KG1 (cell line): ENCODE results near the gene CMSS1.

Source experiments
- DNase-seq: peaks from one replicate; lab custom pipeline; 2025; lab: John Stamatoyannopoulos, UW

Gene CMSS1

DNA sequence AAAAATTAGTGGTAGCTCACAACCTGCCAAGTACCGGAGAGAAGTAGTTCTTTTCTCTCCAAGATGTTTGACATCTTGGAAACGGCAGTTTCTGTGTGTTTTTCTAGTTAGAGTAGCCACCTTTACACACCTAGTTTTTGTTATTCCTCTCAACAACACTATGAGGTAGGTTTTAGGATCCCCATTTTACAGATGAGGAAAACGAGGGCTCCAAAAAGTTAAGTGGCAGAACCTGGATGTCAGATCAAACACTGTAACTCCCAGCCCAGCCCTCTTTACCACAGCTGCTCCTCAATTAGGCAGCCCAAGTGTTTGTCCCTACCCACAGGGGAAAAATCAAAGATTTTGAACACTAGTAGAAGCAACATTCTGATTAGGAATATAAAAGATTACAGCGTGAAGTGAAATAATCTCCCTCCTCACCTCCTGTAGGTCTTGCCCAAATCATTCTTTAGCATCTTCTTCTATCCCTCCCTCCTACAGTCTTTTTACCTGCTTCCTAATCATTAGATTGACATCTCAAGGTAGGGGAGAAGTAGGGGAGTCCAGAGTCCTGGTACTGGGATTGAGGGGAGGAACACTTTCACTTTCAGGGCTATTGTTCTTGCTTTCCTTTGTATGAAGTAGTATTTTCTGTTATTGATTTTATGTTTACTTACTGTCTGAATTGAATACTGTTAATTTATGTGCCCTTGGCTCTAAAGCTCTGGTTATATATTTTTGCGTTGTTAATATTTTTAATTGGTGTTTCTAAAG is 142.6 kb downstream of the CMSS1 start:
- DNase-seq, result no peak

DNA sequence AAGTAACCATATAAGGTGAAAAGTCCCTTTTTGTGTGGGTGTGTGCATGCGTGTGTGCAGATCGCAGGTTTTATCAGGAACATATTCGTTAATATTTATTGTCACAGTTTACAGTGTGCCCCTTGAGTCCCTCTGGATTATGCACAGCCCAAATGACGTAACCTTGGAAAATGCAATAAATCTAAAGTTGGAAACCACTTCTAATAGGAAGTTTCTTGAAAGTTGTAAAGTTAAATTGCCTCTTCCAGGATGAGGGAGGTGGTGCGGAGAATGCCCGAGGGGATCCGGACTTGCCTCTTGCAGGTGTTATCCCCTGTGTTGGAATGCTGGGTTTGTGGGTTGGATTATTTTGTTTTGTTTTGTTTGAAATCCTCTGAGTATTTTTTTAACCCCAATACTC is 143.3 kb downstream of the CMSS1 start:
- no peak for DNase-seq

DNA sequence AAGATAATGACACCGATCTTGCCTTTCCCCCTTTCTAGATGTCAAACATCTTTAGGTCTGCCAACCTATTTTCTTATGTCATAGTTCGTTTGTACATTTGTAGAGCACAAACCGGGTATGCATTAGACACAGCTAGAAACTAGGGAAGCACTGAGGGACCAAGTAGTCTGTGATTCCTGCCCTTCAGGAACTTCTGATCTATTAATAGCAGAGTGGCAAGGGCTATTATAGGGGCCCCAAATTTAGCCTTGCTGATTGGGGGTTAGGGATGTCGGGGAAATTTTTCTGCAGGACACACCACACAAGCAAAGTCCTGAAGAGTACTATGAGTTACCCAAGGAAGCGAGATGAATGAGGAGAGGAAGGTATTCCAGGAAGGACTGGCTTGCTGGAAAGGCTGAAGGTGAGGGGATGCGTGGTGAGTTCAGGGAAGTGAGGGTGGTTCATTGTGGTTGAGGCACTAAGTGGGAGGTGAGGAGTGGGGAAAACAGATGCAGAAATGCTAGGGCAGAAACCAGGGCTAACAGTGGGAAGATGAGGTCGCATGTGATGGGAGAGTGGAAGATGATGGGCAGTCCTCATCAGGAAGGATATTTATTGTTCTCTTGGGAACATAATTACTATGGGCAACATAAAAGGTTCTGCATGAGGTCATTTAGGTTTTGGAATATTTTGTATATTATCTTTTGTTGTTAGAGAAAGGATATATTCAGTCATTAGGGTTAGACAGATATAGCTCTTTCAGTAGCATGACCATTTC is 144.3 kb downstream of the CMSS1 start:
- DNase-seq, result no peak

DNA sequence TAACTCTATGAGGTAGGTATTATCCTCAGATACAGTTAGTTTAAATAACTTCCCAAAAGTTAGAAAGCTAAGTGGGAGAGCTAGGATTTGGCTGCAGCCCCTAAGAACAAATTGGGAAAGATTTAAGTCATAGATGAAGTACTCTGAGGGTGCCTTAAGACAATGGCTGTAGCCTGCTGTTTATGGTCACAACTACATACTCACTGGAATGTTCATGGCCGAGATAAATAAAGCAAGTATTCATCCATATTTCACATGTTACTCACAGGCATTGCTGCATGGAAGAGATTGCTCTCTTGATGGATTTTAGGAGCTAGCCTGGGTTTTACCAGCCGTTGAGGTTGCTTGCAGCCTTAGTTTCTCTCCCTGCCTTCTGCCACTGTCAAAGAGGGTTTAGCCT is 145.0 kb downstream of the CMSS1 start:
- no peak for DNase-seq

DNA sequence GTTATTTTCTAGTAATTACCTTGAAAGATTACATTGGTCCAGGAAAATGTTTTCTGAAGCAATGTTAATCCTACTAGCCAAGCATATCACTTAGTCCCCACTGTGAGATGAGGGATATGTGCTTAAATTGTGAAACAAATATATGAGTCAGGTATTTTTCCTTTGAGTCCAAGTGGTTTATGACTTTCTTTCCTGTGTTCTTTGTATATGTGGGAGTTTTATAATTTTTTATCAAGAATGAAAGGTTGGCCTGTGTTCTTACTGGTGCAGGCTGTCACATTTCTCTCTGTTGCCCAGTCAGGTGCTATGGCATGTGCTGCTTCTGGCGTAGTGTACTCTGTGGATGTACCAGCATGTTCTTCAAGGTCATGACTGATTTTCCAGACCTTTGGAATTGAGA is 147.4 kb downstream of the CMSS1 start:
- DNase-seq, result no peak

DNA sequence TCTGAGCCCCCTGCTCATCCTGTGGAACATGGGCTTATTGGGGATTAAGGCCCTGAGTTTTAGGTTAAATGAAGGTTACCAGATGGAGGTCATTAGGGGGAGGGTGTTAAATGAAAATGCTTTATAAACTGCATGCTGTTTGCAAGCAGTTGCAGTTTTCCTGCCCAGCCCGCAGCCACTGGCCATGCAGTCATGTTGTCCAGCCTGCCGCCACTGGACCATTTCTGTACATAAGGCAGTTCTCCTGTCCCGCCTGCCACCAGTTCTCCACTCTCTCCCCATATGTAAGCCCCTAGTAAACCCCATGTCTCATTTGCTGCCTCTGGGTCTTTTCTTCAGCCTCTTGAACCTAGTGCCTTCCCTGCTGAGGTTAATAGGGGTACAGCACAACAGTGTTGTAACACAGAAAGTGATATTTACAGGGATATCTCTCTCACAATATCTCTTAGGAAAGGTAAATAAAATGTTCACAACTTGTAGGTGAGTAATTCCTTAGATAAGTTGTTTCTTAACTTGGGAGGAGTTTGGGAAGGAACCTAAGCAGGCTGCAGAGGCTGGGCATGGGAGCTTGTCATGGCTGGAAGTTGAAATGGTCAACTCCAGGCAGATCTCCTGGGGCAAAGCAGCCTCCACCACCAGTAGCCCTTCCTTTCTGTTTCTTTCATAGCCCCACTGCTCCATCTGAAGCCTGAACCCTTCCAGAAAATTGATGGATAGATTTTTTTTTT is 148.2 kb downstream of the CMSS1 start:
- DNase-seq, result no peak

DNA sequence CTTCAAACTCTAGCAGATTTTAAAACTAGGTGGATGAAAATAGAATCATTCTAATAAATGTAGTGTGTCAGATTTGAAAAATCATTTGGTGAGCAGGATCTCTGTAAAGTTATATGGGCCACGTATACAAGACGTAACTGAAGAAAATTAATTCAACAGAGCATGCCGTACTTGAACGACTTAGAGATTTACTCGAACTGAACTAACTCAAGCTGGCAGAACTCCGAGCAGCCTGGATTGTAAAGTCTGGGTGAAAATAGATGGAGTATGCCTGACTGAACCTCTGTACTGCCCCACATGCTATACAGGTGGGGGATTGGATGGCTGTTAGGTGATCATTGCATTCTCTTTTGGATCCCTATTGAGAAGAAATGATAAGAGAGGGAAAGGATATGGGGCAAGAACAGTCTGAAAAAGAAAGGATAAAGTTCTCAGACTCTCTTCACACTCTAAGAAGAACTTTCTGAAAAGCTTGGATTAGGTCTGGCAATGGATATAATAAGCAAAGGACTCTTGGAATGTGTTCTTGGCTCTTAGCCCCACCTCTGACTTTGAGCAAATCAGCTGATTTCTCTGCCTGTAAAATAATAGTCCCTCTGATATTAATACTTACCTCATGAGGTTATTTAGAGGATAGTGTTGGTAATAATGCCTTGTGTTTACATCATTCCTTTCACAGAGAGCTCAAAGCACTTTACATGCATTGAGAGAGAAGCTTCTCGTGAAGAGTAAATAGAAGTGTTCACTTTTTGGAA is 149.2 kb downstream of the CMSS1 start:
- DNase-seq, result no peak

DNA sequence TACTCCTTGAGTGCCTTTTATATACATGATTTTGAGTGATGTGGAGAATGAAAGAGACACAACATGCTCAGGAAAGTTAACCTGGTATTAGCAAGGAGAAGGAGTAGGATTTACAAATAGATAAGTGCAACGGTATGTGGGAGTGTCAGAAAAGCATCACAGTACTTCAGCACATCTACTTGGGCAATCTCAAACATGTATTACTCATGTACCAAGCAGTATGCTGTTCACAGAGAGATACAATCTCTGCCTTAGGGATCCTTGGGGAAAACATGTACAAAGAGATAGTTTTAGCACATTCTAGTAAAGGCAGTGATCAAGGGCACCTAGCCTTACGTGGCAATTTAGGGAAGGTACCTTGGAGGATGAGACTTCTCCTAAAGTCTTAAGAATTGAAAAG is 150.1 kb downstream of the CMSS1 start:
- no peak for DNase-seq

DNA sequence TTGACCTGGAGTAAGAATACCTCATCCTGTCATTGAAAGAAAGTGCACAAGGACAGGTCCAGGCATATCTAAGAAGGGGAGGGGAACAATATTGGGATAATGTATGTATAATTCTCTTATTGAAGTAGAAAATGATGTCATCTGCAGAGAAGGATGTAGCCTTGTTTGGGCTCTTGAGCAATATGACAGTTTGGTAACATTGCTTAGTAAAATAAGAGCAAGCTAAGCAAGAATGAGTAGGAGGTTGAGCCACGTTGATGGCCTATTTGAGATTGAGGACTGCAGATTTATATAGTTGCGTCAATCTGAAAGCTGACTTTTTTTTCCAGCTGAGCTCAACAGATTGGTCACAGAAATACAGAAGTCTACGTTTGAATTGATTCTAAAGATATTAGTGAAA is 151.5 kb downstream of the CMSS1 start:
- no peak for DNase-seq

DNA sequence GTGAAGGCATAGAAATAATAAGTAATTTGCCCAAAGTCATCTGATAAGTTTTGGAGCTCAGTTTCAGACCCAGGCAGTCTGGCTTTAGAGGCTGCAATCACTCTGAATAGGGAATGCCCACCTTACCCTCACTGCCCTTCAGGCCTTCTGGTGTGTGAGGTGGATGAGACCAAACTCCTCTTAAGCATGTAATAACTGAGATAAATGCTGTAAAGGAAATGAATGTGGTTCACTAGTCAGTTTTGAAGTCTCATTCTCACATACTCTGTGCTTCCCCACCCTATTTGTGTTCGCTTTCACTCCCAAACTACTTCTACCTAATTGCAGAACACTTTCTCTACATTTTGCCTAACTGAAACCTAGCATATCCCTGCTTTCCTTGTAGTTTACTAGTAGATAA is 152.5 kb downstream of the CMSS1 start:
- DNase-seq, result no peak

DNA sequence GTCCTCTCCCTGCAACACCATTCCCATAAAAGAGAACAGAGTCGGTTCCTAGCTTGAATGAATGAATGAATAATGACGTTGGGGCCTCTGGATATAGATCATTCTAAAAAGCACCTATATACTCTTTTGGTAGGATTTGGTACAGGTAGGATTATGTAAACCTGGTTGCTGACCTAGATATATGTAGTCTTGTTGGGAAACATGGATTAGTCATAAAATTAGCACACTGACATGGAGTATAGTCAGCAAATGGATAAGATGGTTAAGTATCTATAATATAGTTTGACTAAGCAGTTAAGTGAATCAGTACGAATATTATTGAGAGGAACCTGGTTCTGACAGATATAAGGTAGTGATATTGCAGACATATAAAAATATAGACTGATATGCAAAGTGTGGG is 154.1 kb downstream of the CMSS1 start:
- no peak for DNase-seq

DNA sequence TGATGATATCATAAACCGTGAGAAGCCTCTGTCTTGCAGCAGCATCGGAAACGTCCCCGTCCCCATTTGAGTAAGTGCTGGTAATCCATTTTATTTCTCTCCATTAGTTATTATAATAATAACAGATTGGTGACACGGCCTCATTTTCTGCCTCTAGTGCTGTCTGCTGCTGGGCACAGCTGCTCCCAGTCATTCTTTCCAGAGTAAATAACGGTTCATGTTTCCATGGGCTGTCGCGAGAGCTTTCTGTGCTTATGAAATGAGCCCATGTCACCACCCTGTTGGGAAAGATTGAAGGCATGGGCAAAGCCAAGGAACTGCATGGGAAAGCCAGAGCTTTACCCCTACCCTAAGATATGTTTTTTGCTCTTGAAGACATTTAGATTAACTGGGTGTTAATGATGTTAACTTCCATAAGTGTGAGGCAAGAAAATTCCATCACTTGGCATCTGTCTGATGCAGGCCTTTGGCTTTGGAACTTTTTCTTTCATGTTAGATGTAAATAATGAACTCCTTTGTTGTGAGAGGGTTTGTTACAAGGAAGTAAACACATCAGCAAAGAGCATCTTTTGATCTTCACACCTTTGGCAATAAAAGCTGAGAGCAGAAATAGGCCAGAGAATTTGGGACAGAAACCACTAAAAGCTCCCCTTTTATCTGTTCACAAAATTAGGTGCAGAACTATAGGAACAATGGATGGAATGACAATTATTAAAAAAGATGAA is 154.9 kb downstream of the CMSS1 start:
- DNase-seq, result no peak

DNA sequence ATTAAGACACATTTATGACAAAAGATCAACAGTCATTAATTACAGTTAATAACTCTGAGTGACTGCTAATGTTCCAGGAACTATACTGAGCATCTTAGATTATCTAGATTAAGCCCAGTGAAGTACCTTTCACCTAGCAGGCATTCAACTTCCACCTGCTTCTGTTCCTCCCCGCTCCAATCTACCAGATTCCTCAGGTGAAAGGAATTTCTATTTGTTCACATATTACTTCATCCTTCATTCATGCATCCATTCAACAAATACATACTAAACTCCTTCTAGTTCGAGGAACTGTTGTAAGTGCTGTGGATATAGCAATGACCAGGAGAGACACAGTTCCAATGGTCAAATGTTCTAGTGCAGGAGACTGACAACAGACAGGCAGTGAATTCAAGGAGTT is 157.3 kb downstream of the CMSS1 start:
- no peak for DNase-seq

DNA sequence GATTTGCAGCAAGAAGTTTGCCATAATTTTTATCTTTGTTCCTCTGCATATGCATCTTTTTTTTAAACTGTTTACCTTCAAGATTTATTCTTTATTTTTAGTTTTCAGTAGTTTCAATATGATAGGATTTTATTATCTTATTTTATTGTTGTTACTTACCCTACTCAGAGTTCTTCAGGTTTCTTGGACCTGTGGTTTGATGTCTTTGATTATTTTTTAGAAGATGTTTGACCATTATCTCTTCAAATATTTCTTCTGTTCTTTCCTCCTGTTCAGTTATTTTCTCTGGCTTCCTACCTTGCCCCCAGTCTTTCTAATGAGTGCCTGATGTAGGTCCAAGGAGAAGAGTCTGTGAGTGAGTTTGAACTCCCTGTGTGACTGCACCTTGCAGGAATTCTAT is 158.9 kb downstream of the CMSS1 start:
- DNase-seq, result no peak

DNA sequence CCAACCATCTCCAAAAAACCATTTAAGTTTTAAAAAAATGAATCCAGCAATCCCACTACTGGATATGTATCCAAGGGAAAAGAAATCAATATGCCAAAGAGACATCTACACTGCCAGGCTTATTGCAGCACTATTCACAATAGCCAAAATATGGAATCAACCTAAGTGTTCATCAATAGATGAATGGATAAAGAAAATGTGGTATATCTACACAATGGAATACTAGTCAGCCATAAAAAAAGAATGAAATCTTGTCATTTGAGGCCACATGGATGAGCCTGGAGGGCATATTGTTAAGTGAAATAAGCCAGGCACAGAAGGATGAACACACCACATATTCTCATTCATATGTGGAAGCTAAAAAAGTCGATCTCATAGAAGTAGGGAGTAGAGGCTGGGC is 160.6 kb downstream of the CMSS1 start:
- no peak for DNase-seq

DNA sequence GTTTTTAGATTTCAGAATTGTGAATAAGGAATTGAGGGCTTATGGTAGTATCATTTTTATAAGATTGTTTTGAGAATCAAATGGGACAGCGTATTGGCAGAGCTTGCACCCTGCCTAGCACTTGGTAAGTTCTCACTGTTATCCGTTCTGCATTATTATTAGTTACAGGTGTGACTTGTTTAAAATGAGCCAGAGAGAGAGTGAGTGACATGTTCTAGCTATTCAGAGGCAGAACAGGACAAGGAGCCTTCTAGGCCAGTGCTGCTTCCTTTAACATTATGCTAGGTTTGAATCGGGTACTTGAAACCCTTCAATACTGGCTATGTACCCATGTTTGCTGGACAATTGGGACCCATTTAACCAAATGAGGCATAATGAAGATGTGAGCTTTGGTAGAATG is 162.9 kb downstream of the CMSS1 start:
- no peak for DNase-seq

DNA sequence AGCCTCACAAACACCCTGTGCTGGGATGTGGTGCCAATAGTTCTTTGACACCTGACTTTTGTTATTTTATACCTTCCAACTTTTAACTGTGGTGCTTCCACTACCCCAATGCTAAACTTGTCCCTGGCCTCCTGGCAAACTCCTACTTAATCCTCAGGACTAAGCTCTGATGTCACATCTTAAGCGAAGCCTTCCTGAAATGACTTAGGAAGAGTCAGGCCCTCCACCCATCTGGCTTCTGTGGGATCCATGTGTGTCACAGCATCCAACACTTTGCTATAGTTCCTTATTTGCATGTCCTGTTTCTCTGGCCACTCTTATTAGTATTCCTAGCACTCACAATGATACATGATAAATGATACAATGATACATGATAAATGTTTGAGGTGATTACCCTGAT is 163.5 kb downstream of the CMSS1 start:
- no peak for DNase-seq

DNA sequence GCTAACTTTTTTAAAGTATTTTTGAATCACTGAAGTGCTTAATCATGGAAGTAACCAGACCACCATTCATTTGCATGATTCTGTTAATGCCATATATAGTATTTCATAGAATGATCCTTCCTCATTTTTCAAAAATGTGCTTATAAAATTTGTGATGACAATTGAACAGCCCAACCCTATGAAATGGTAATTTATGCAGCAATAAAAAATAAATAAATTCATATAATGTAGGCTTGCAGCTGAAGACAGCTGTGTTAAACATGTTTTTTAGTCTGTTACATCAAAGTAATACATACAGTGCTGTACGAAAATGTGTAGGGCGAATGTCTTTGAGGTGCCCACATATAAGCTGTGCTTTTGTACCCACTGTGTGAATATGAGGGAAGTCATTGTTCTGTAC is 165.0 kb downstream of the CMSS1 start:
- DNase-seq, result no peak

DNA sequence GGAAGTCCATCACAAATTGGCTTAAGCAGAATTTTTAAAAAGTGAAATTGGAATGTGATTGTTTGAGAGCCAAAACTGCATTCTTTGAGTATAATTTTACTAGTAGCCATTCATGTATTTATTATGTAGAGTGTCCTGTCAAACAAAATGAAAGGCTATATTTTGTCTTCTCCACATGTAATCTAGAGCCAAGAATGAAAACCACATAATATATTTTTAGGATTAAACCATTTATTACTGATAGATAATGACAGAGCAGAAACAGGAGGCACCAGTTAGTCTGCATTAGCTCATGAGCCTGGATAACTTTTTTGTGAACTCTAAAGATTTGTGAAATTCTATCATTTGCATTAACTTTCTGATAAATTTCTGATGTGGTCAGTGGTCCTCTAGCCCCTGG is 166.5 kb downstream of the CMSS1 start:
- DNase-seq, result no peak

DNA sequence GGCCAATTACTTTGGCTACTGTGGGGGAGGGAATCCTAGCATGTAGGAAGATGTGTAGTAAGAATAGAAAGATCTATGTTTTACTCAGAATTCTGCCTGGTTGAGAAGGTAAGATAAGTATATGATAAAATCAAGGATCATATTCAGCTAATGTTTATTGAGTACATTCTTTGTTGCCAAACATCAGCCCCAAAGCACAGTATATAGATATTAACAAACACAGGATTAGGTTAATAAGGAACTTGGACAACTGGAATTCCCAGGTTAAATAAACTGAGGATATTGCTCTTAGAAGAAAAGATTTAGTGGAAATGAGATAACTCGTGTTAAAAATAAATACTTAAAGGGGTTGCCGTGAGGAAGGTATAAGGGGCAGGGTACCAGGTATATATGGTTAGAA is 167.0 kb downstream of the CMSS1 start:
- DNase-seq, result no peak

DNA sequence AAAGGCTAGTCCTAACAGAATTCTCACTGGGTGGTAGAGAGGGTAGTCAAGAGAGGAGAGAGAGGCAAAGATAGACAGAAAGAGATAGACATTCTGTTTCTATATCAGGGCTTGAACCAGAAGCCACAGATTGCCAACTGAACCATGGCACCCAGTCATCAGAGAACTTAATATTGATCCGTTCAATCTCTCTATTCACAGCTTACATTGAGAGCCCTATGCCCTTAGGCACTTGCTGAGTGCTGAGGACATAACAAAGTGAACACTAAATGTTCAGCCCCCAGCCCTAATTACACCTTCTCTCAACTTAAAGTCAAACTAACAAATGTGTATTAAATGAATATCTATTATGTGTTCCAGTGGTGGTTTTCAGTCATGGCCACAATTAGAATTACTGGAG is 172.5 kb downstream of the CMSS1 start:
- DNase-seq, result no peak

DNA sequence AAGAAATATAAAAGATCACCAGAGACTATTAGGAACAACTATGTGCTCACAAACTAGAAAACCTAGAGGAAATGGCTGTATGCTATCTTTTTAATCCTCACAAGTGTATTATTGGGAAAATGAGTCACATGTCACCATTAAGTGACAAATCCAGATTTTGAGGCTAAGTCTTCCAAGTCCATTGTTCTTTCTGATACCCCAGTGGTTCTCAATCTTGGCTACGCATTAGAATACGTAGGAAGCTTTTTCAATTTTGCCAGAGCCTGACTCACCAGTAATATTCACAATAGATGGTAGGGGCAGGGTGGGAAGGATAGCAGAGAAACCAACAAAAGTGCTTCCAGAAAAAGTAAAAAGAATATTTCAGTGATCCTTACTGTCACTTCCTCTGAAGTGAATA is 179.6 kb downstream of the CMSS1 start:
- DNase-seq, result no peak
